ENCODE measurements around the gene BAIAP2. TPM values are rescaled to one million over a fixed set of nuclear protein-coding genes. Genes with fewer than 3 reads are reported as not detected.
"Not testable (repeated sequence)": the region's sequence is repeated elsewhere in the genome, so short reads cannot be mapped to it uniquely, and the experiment has no call there.

Gene BAIAP2
- total RNA-seq, 1 donor from 2014 or later, result 27.9 TPM

DNA sequence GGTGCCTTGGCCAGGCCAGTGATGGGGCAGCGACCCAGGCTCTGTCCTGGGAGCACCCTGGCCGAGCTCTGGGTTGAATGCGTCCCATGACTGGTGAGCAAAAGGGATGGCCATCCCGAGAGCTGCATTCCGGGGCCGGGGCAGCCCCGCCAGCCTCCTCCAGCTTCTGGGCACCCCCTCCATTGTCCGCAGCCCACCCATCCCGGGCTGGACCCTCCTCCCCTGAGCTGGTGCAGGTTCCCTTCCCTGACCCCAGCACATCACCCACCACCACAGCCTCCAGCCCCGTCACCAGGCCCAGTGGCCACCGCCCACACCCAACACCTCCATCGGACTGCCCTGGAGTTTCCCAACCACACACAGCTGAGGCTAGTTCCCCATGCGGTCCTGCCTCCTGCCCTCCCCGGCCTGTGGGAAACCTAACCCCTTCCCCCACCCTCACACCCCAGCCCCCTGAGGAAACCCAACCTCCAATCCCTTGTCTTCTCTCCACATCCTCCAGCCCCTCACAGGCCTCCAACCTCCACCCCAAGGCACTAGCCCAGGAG lies 114.1 kb downstream of the BAIAP2 start:
- Histone ChIP-seq H3K27me3 (ENCODE audit: low read depth) (no peaks in the 10 kb centered on the region), H3K4me3 (no peak overlapping the region), H3K36me3 (no peaks in the 10 kb centered on the region), H3K27ac (replicated peaks) (no peak overlapping the region), H3K9me3 (replicated peaks) (no peaks in the 10 kb centered on the region), H3K4me1 (peaks cover 8% of the 10 kb centered on the region)
- DNase-seq, result no peak
- TF ChIP-seq CTCF (IDR thresholded peaks at IDR 0.05; ENCODE audit: borderline replicate concordance), result no peak
- intact Hi-C loops (cut with micrococcal nuclease), result no loop called here

GRCh38 chr17:81150377-81151077 lies 115.6 kb downstream of the BAIAP2 start:
- Histone ChIP-seq H3K36me3 (no peaks in the 10 kb centered on the region), H3K4me3 (no peak overlapping the region), H3K4me1 (peaks cover 8% of the 10 kb centered on the region), H3K9me3 (replicated peaks) (no peaks in the 10 kb centered on the region), H3K27me3 (ENCODE audit: low read depth) (no peaks in the 10 kb centered on the region), H3K27ac (replicated peaks) (no peak overlapping the region)
- intact Hi-C loops (cut with micrococcal nuclease), result no loop called here
- TF ChIP-seq CTCF (IDR thresholded peaks at IDR 0.05; ENCODE audit: borderline replicate concordance), result no peak
- peak; percentile 38 for DNase-seq

DNA sequence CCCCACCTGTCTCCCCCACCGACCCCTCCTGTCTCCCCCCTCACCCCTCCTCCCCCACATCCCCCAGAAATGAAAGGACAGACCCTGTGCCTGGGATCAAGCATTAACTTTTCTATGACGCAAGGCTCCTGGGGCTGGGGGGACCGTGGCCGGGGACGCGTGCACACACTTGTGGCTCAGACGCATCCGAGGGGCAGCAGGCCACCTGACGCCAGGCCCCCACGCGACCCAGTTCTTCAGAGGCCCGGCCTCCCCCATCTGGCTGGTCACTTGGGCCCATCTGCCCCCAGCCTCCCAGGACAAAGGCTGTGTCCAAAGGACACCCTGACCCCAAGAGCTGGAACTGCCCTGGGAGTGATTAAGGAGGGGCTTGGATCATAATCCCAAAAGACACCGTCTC lies 116.3 kb downstream of the BAIAP2 start:
- intact Hi-C loops (cut with micrococcal nuclease), result no loop called here
- Histone ChIP-seq H3K36me3 (no peaks in the 10 kb centered on the region), H3K4me3 (no peak overlapping the region), H3K27me3 (ENCODE audit: low read depth) (no peaks in the 10 kb centered on the region), H3K27ac (replicated peaks) (no peak overlapping the region), H3K4me1 (peaks cover 8% of the 10 kb centered on the region), H3K9me3 (replicated peaks) (no peaks in the 10 kb centered on the region)
- TF ChIP-seq CTCF (IDR thresholded peaks at IDR 0.05; ENCODE audit: borderline replicate concordance), result no peak
- no peak for DNase-seq

DNA sequence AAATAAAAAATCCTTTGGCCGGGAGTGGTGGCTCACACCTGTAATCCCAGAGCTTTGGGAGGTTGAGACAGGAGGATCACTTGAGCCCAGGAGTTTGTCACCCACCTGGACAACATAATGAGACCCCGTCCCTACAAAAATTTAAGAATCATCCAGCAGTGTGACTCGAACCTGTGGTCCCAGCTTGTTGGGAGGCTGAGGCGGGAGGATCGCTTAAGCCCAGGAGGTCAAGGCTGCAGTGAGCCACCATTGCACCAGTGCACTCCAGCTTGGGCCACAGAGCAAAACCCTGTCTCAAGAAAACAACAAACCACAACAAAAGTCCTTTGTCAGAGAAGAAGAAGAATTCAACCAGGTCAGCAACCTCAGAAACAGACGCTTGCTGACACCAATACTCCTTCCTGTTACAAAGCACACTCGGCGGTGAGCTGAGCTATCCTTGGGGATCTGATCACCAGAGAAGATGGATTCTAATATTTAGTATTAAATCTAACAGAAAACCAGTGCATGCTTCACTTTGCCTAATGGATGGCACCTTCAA lies 117.4 kb downstream of the BAIAP2 start:
- TF ChIP-seq CTCF (IDR thresholded peaks at IDR 0.05; ENCODE audit: borderline replicate concordance), result no peak
- H3K9me3 ChIP-seq (replicated peaks), result no peaks in the 10 kb centered on the region
- H3K4me3 ChIP-seq, result no peak overlapping the region
- DNase-seq, result no peak
- no peaks in the 10 kb centered on the region for H3K27me3 ChIP-seq (ENCODE audit: low read depth)
- H3K4me1 ChIP-seq, result peaks cover 8% of the 10 kb centered on the region
- intact Hi-C loops (cut with micrococcal nuclease), result no loop called here
- H3K27ac ChIP-seq (replicated peaks), result no peak overlapping the region
- no peaks in the 10 kb centered on the region for H3K36me3 ChIP-seq

DNA sequence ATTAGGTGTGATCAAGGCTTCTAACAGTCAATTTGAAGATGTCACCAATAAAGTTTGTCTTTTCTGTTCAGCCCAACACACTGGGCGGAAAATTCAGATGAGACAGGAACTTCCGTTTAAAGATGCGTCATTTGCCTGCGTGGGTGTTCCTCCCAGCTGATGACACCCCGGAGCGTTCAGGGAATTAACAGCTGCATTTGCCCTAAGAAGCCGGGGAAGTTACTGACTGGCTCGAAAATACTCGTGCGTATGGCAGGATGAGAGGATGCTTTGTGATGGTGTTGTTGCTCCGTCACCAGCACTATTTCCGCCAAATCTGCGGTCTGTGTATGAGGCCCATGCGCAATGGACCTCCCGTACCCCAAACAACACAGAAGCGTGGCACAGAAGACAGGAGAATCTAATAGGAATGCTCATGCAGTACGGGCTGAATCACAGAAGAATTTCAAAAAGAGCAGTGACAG lies 118.4 kb downstream of the BAIAP2 start:
- Histone ChIP-seq H3K4me1 (peaks cover 8% of the 10 kb centered on the region), H3K4me3 (no peak overlapping the region), H3K9me3 (replicated peaks) (no peaks in the 10 kb centered on the region), H3K27ac (replicated peaks) (no peak overlapping the region), H3K27me3 (ENCODE audit: low read depth) (no peaks in the 10 kb centered on the region), H3K36me3 (no peaks in the 10 kb centered on the region)
- DNase-seq, result no peak
- TF ChIP-seq CTCF (IDR thresholded peaks at IDR 0.05; ENCODE audit: borderline replicate concordance), result no peak
- intact Hi-C loops (cut with micrococcal nuclease), result no loop called here

DNA sequence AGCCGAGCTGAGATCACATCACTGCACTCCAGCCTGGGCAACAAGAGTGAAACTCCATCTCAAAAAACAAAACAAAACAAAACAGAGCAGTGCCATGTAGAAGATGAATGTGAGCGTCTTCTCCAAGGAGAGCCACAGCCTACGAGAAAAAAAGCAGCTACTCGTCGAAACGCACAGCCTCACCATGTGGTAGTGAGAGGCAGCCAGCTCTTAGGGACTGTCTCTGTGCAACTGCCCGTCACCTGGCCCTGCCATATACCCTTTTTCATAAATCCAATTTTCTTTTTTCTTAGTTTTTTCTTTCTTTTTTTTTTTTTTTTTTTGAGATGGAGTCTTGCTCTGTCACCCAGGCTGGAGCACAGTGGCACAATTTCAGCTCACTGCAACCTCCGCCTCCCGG lies 119.1 kb downstream of the BAIAP2 start:
- intact Hi-C loops (cut with micrococcal nuclease); H3K27ac ChIP-seq (replicated peaks); H3K4me1 ChIP-seq; H3K4me3 ChIP-seq; H3K9me3 ChIP-seq (replicated peaks); H3K36me3 ChIP-seq; H3K27me3 ChIP-seq (ENCODE audit: low read depth); DNase-seq: not testable (repeated sequence)

All from left ventricle myocardium inferior (tissue), 1 donor.